NCI-H226 (cell line): ENCODE data around the gene CYP1A1.
"Not testable (repeated sequence)": the region's sequence is repeated elsewhere in the genome, so short reads cannot be mapped to it uniquely, and the experiment has no call there.

Source experiments
- DNase-seq: peaks from one replicate; pipeline ENCODE4 v3.0.0-alpha.2; 2015

CYP1A1 gene

GRCh38 chr15:74725225-74725774 lies at the start of gene CYP1A1:
Gene CYP1A1, minus strand, starts transcription at chr15:74725528. Its CDS starts 2,431 bp downstream, at chr15:74723097.
- DNase-seq = peak; percentile 51

GRCh38 chr15:74773731-74774252 lies 48.5 kb upstream of the CYP1A1 start:
- DNase-seq = no peak

- no peak for DNase-seq
These were observed 48.0 kb upstream of the CYP1A1 start for GRCh38 chr15:74773329-74773728.

- DNase-seq = no peak
These were observed 45.0 kb upstream of the CYP1A1 start for GRCh38 chr15:74770211-74770903.

- DNase-seq = no peak
These were observed 44.2 kb upstream of the CYP1A1 start for GRCh38 chr15:74769463-74770025.

- peak; percentile 41 for DNase-seq
These were observed 43.5 kb upstream of the CYP1A1 start for GRCh38 chr15:74768771-74769342.

GRCh38 chr15:74768099-74768770 lies 42.9 kb upstream of the CYP1A1 start:
- DNase-seq = no peak

GRCh38 chr15:74767167-74768098 lies 42.1 kb upstream of the CYP1A1 start:
- DNase-seq = no peak

- DNase-seq = no peak
These were observed 38.1 kb upstream of the CYP1A1 start for GRCh38 chr15:74763416-74763815.

- no peak for DNase-seq
These were observed 37.4 kb upstream of the CYP1A1 start for GRCh38 chr15:74762791-74763150.

- no peak for DNase-seq
These were observed 33.4 kb upstream of the CYP1A1 start for GRCh38 chr15:74758736-74759135.

- DNase-seq = no peak
These were observed 29.4 kb upstream of the CYP1A1 start for GRCh38 chr15:74754593-74755215.

GRCh38 chr15:74752531-74752930 lies 27.2 kb upstream of the CYP1A1 start:
- peak; percentile 84 for DNase-seq

- no peak for DNase-seq
These were observed 26.7 kb upstream of the CYP1A1 start for GRCh38 chr15:74752011-74752410.

- no peak for DNase-seq
These were observed 25.4 kb upstream of the CYP1A1 start for GRCh38 chr15:74750751-74751150.

GRCh38 chr15:74749832-74750231 lies 24.5 kb upstream of the CYP1A1 start:
- no peak for DNase-seq

GRCh38 chr15:74748322-74748946 lies 23.1 kb upstream of the CYP1A1 start, which contains the start of gene CYP1A2:
Gene CYP1A2, plus strand, starts transcription at chr15:74748845. Its CDS starts 894 bp downstream, at chr15:74749739.
- DNase-seq = no peak

- no peak for DNase-seq
These were observed 21.1 kb upstream of the CYP1A1 start for GRCh38 chr15:74746389-74746788.

GRCh38 chr15:74742422-74742821 lies 17.1 kb upstream of the CYP1A1 start:
- DNase-seq = no peak

GRCh38 chr15:74738239-74738638 lies 12.9 kb upstream of the CYP1A1 start:
- DNase-seq = not testable (repeated sequence)

GRCh38 chr15:74735305-74735704 lies 10.0 kb upstream of the CYP1A1 start:
- no peak for DNase-seq
